HG03521 (cell line): ENCODE results near the gene ABAT.
"Not testable (repeated sequence)": the region's sequence is repeated elsewhere in the genome, so short reads cannot be mapped to it uniquely, and the experiment has no call there.

ENCODE experiments used
- ATAC-seq: cut with Tn5 transposase; IDR thresholded peaks from one replicate; pipeline ENCODE4 v1.9.1; 2021; ENCODE audit warnings: mild to moderate bottlenecking, moderate library complexity; ENCODE audit not compliant: unreplicated experiment

ABAT gene

DNA sequence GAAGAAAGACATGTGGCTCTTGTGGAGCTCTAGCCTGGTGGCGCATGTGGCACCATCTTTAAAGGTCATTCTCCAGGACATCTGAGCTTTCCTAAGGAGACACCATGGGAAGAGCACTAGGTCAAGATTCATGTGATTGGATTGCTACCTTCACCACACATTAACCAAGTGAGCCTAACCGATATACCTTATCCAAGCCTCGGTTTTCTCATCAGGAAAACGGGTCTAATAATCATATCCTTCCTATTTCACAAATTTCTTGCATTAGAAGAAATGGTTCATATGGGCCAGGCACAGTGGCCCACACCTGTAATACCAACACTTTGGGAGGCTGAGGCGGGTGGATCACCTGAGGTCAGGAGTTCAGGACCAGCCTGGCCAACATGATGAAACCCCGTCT, 64.7 kb downstream of the ABAT start:
- ATAC-seq: no peak

DNA sequence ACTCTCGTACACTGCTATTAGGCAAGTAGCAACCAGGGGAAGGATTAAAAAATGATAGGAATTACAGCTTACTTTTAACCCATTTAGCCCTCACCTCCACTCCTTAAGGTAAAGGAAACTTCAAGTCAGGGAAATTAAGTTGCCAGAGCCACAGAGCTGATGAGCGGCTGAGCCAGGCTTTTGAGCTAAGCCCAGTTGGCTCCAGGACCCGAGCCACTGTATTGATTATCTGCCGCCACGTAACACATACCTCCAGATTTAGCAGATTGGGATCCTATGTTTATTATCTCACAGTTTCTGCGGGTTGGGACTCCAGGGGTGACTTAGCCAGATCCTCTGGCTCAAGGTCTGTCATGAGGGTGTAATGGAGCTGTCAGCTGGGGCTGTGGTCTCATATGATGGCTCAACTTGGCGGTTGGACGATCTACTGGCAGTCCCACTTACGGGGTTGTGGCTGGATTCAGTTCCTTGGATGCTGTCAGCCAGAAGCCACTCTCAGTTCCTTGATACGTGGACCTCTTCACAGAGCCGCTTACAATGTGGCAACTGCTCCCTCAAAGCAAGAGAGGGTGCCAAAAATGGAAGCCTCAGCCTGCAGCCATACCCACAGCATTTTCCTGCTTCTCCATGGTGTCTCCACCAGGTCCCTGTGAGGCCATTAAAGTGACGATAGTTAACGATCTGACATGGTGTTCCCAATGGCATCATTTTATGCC, 65.7 kb downstream of the ABAT start:
- ATAC-seq: no peak

DNA sequence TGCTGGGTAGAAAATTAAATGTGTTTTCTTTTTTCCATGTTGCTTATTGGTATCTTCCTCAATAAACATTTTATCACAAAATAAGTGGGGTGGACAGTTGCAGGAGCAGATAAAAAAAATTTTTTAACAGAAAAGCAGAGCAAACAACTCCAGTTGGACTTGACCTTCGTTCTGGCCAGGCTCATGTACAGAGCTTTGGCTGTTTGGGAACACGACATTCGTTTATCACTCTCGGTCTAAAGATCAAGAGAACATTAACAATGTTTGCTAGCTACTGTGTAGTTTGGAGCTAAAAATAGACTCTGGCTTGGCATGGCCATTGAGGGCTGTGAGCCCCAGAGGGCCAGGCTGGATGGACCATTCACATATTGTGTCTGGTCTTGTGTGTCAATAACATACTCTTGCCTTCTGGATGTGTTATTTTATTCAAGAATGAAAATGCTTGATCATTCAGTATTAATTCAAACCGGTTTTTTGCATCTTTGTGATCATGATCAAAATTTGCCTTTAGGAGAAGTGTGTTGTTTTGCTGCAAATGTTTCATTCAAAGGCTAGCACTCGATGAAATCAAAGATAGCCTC, 66.4 kb downstream of the ABAT start:
- no peak for ATAC-seq

DNA sequence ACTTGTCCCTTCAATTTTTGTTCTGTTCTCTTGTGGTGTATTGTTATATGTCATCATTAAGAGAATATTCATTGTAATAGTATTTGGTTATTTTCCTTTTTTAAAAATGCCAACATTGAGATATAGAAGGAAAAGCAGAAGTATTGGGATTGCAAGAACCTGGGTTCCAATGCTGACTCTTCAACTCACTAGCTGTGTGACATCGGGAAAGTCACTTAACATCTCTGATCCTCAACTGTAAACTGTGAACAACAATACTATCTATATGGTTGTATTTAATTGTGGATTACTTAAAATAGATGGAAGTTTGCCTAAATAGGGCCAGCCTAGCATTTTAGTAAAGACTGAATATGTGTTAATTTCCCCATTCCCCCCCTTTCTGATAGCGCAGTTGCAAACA, 67.2 kb downstream of the ABAT start:
- ATAC-seq: no peak

DNA sequence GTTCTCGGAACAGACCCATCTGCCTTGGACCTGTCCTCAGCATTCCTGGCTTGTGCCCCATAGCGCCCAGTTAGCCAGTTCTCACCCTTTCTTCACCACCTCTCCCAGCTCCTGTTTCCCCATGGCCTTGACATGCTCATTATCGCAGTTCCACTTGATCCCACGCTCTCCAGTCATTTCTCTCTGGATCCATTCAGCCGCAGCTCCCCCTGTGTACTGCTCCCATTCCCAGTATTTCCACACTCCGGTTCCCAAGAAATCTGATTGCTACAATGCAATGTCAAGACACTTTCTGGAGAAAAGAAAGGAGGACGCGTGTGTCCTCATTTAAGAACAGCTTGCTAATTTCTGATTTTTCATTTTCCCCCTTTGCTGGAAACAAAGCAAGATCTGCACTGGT, 67.7 kb downstream of the ABAT start:
- ATAC-seq: no peak

DNA sequence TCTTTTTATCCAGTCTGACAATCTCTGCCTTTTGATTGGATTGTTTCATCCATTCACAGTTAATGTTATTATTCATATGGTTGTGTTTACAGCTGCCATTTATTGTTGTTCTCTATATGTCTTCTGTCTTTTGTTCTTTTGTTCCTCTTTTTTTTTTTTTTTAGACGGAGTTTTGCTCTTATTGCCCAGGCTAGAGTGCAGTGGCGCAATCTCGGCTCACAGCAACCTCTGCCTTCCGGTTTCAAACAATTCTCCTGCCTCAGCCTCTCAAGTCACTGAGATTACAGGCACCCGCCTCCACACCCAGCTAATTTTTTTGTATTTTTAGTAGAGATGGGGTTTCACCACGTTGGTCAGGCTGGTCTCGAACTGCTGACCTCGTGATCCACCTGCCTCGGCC, 74.5 kb downstream of the ABAT start:
- not testable (repeated sequence) for ATAC-seq

DNA sequence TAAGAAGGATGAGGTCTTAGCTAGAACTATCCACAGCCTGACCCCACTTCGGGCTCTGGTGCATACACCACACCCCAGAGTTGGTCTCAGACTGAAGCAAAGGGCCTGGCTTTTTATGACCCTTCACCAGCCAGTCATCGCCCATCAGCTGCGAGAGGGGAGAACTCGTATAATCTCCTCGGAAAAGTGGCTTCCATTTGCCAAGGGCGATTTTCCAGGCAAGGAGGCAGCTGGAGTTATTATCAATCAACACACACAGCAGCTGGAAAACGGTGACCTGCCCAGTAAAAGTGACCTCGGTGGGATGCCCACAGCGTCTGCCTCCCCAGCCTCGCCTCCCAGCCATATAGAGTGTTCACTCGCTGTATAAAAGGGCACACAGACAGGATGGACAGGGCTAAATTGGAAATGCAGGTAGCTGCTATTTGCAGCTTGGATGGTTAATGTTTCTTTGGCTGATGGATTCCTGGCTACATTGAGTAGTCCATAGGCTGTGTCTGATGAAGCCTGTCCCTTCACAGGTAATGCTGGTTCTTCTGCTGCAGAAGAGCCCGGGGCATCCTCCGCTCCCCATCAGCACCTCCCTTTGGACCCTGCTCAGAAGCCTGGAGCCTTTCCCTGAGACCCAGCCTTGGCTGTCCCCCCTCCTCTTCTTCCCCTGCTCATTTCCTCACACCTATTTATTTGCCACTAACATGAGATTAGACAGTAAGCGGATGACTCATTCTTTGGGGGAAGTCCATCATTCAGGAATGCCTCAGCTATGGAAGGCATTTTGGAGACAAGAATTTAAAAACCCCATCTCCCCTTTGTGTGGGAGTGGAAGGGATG, 77.3 kb downstream of the ABAT start:
- ATAC-seq: no peak

DNA sequence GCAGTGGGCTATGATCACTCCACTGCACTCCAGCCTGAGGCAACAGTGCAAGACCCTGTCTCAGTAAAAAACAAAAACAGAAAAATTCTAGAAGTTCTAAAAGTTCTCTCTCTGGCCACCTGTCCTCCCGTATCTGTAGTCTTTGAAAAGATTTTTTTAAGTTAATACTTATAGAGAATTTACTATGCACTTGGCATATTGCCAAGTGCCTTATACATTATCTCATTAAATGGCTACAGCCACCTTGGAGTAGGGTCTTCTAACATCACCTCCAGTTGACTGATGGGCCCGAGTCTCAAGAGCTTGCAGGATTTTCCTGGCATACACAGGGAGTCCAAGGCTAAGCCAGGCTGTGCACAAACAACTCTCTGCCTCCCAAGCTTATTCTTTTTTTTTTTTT, 78.3 kb downstream of the ABAT start:
- ATAC-seq: no peak

DNA sequence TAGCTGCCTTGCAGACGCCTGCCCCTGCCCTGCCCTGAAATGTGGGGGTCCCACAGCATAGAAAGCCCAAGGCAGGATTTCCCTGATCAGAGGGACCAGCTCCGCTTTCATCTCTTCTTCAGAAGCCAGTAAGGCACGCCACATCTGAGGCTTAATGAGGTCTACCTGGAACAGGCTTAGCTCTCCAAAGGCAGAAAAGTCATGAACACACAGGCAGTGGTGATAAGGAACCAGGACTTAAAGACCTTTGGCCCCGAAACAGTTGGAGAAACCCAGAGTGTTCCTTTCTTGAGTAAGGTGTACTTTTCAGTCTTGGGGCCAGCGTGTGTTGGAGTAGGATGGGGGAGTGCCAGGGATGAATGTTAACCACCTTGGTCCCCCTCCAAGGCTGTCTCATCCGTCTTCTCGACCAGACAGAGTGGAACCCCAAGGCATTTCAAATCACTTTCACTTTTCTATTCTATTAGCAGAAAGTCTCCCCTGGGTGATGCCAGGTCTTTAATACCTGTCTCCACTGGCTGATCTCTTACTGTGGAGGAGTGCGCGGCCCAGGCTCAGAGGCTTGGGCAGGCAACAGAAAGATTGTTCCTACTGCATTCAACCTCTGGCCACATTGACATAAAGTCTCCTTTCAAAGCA, 79.1 kb downstream of the ABAT start:
- ATAC-seq: no peak

DNA sequence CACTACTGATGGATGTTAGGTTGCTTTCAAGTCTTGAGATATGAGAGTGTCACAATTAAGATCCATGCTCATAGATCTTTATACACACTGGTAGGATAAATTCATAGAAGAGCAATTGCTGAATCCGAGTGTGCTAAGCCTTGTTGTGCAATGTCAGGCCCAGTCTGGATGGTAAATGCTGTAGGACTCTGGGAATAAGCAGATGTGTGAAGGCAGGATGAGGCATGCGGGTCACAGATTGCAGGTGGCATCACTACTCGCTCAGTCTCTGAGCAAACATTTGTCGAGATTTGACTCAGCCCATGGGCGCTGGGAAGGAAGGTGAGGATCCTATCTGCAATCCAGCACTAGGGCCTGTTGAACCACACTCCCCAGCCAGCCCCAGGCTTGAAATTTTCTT, 82.3 kb downstream of the ABAT start:
- no peak for ATAC-seq

DNA sequence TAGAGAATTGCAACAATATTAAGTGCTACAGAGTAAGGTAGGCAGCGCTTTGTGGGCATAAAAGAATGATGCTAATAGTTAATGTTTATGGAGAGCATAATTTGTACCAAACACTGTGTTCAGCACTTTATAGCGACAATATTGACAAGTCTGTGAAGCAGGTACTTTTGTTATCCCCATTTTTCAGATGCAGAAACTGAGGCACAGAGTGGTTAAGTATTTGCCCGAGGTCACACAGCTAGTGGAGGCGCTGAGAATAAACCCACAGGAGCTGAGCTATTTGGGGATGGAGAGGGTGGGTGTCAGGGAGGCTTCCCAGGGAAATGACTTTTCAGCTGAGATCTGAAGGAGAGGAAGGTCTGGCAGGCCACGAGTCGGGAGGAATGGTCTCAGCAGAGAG, 83.6 kb downstream of the ABAT start:
- no peak for ATAC-seq

DNA sequence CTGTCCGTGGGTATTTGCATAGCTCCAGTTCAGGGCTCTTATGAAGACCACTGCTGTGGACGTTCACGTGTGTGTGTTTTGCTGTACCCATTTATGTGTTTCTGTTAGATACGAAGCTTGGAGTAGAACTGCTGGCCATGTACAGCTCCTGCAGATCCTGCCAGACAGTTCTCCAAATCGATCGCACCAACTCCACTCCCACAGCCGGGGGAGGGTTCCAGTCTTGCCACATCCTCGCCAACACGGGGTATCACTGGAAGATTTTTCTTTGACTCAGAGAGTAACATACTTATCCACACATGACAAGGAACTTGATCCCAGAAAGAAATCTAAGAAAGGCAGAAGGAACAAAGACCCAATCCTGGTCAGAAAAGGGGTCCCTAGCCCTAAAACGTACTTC, 85.6 kb downstream of the ABAT start:
- no peak for ATAC-seq

DNA sequence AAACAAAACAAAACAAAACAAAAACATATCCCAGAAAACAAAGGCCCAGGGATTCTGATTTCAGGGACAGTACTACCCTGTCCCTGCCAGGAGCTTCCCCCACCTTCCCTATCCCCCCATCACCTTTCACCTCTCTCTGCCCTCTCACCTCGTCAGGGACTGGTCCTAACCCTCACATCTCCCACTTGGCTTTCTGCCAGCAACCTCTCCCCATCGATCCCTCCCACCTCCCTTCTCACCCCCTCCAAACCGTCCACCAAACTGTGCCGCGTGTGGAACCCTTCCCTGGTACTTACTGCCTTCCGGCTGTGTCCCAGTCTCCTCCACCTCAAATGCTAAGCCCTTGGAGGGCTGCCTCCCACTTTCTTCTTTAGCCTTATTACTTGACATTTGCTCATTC, 86.7 kb downstream of the ABAT start:
- no peak for ATAC-seq

DNA sequence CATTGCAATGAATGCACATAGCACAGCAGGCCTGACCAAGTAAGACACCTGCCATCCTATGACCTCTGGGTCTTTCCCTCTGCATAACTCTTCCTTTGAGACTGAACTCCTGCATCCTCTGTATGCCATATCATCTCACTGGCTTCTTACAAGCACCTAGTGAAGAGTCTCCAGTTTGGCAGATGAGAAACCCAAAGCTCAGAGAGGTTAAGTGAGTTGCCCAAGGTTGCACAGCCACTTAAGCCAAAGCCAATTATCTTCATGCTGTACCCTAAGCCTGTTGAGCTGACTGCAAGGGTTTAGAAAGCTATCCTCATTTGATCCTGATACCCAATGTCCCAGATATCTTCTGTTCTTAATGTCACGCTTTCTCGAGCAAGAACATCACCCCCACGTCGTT, 87.8 kb downstream of the ABAT start:
- ATAC-seq: no peak

DNA sequence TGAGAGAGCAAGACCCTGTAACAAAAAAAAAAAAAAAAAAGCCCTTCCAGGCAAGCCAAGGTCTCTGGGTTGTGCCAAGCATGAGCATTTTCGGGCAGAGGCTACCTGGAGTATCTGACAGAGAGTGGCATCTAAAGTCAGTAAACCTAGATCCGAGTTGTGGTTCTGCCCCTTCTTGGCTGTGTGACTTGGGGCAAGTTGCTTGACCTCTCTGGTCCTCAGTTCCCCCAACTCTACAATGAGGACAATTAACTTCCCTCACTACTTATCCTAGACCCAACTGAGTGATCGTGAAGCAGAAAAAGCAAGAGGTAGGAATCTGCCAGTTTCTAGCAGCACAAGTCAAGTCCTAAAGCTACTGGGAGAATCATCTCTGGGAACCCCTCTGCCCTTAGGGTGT, 88.7 kb downstream of the ABAT start:
- ATAC-seq: no peak

DNA sequence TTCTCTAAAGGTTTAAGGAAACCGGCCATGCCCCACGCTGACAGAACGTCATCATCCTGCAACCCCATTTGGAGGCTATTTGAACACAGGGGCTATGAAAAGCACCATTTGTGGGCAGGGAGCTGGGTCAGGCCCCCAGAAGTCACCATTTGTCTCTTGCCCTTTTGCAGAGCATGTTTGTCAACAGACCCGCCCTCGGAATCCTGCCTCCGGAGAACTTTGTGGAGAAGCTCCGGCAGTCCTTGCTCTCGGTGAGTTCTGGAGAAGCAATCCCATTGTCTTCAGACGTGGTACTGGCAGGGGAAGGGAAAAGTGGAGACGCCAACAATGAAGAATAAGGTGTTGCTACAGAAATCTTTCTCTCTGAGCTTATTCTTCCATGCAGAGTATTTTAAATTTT, 89.5 kb downstream of the ABAT start:
- no peak for ATAC-seq

DNA sequence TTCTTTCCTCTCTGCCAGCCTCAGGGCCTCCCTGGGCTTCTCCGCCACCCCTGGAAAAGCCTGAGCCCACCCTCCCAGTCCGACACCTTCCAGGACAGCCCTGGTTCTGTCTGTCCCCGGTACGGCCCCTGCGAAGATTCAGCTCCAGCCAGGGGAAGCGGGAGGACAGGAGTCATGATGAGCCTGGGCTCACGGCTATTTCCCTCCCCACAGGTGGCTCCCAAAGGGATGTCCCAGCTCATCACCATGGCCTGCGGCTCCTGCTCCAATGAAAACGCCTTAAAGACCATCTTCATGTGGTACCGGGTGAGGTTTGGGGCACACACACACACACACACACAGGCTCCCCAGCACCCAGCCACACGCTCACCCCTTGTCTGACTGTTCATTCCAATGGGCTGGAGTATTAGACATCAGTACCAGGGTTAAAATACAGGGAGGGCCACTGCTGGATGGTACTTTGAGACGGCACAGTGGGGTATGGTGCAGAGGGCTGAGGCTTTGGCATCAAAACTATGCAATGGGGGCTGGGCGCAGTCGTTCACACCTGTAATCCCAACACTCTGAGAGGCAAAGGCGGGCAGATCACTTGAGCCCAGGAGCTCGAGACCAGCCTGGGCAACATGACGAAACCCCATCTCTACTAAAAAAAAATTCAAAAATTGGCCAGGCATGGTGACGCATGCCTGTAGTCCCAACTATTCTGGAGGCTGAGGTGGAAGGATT, 90.3 kb downstream of the ABAT start:
- no peak for ATAC-seq

DNA sequence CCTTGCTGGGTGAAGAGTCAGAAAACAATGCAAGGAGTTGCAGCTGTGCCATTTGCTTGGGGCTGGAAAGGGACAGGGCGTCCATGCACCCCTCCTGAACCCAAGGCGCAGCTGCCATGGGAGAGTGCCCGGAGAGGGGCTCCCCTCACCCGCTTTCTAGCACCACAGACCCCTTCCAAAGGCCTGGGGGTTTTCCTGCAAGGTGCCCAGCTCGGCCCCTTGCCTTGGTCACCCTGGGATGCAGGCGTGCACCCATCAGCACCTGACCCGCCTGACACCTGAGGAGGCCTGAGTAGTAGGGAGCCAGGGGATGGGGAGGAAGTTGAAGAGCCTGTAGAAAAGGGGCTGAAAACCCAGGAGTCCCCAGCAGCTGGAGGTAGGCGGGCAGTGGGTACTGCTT, 92.8 kb downstream of the ABAT start:
- ATAC-seq: no peak

DNA sequence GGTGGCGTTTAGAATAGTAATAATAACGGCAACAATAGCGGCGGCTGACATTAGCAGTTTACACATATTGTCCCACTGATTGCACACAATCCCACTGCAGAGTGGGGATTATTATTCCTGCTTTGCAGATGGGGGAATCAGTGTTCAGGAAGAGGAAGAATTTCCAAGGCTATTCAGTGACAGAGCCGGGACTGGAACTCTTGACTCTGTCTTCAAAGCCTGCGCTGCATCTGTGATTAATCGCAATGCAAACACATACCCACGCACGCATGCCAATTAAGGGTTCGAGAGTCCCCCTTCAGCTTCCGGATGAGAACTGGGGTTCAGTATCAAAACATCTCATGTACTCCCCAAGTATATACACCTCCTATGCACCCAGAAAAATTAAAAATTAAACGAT, 93.9 kb downstream of the ABAT start:
- ATAC-seq: no peak

DNA sequence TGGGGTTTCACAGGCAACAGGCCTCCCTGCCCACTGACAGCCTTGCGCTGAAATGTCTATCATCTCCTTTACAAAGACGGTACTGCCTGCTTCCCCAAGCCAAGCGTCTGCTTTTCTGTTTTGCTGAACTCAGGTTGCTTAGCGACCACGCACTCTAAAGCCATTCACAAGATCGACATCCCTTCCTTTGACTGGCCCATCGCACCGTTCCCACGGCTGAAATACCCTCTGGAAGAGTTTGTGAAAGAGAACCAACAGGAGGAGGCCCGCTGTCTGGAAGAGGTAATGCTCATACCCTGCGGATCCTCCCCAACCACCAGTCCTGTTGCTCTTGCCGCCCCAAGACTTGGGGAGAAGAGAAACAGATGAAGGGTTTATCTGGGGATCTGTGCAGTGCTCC, 94.3 kb downstream of the ABAT start:
- no peak for ATAC-seq

DNA sequence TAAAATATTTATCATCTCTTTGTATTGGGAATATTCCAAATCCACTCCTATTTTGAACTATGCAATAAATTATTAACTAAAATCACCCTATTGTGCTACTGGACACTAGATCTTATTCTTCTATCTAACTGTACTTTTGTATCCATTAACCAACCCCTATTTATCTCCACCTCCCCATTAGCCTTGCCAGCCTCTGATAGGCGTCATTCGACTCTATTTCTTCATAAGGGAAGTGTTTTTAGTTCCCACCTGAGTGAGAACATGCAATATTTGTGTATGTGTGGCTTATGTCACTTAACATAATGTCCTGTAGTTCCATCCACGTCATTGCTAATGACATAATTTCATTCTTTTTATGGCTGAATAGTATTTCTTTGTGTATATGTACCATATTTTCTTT, 99.1 kb downstream of the ABAT start:
- ATAC-seq: no peak
